SK-N-SH (cell line): ENCODE results near the gene RRM1.

Experiments
- CTCF ChIP-seq: fragments of 200-600 bp; sonication (generic); IDR thresholded peaks from 2 replicates; pipeline ENCODE4 v1.6.1; 2017; ENCODE audit warnings: antibody characterized with exemption, mild to moderate bottlenecking, moderate library complexity
- GABPA ChIP-seq: IDR thresholded peaks from 2 replicates; pipeline ENCODE4 v1.4.0; 2012; ENCODE audit warnings: low read depth, mild to moderate bottlenecking
- MAX ChIP-seq: IDR thresholded peaks from 2 replicates; pipeline ENCODE4 v1.4.0; 2012; ENCODE audit warnings: low read depth
- POLR2AphosphoS5 ChIP-seq: IDR thresholded peaks from 2 replicates; pipeline ENCODE4 v1.6.1; 2012; ENCODE audit warnings: low read depth, low read length
- RFX5 ChIP-seq: IDR thresholded peaks from 2 replicates; pipeline ENCODE4 v1.6.1; 2012; ENCODE audit warnings: mild to moderate bottlenecking, improper control_type of control experiment, low read length
- SMC3 ChIP-seq: IDR thresholded peaks from 2 replicates; pipeline ENCODE4 v1.6.1; 2012; ENCODE audit warnings: low read depth, low read length, improper control_type of control experiment

- TF ChIP-seq POLR2AphosphoS5 (no peak), CTCF (no peak), MAX (no peak), GABPA (no peak), RFX5 (no peak), SMC3 (no peak)
Observed at GRCh38 chr11:4083198-4083597, 11.4 kb upstream of the RRM1 start.
